A673 (cell line): ENCODE results near the gene ACOT13. TPM values are rescaled to one million over a fixed set of nuclear protein-coding genes. Genes with fewer than 3 reads are reported as not detected.

Experiments
- BruUV-seq: library from RNA; stranded (reverse); fragments of 400-500 nt; replicated peaks from 2 replicates; lab custom pipeline; 2021; lab: Mats Ljungman, UMichigan
- CTCF ChIA-PET: fragments of 300-600 bp; sonication (Branson Sonifier 250); formaldehyde crosslinking; loops from one replicate; lab custom pipeline; 2022; ENCODE audit warnings: antibody characterized with exemption; lab: Charles Lee
- POLR2A ChIA-PET: fragments of 300-600 bp; sonication (Branson Sonifier 250); formaldehyde crosslinking; loops from one replicate; lab custom pipeline; 2022; ENCODE audit warnings: antibody characterized with exemption; ENCODE audit not compliant: low non-redundant PET; lab: Charles Lee
- DNase-seq: peaks from one replicate; pipeline ENCODE4 v3.0.0-alpha.2; 2015; ENCODE audit warnings: low spot score
- H3K27ac ChIP-seq: fragments of 200-600 bp; sonication (generic); 2 replicates; pipeline ENCODE4 v1.5.1; 2016; ENCODE audit warnings: mixed run types, low read depth, mild to moderate bottlenecking, mixed read lengths, antibody characterized with exemption, low read length; ENCODE audit not compliant: poor library complexity, severe bottlenecking
- H3K27me3 ChIP-seq: fragments of 200-600 bp; sonication (generic); replicated peaks from 2 replicates; pipeline ENCODE4 v1.6.1; 2017; ENCODE audit warnings: mixed run types, low read depth, mild to moderate bottlenecking, mixed read lengths, antibody characterized with exemption, low read length; ENCODE audit not compliant: insufficient read depth, poor library complexity
- H3K36me3 ChIP-seq: fragments of 200-600 bp; sonication (generic); 2 replicates; pipeline ENCODE4 v1.6.1; 2016; ENCODE audit warnings: mixed run types, mild to moderate bottlenecking, mixed read lengths, antibody characterized with exemption, low read length; ENCODE audit not compliant: insufficient read depth, poor library complexity, severe bottlenecking
- H3K4me1 ChIP-seq: fragments of 200-600 bp; sonication (generic); 2 replicates; pipeline ENCODE4 v1.6.1; 2017; ENCODE audit warnings: mixed run types, mild to moderate bottlenecking, mixed read lengths, antibody characterized with exemption, low read length; ENCODE audit not compliant: insufficient read depth, poor library complexity, severe bottlenecking
- H3K4me3 ChIP-seq: fragments of 200-600 bp; sonication (generic); 2 replicates; pipeline ENCODE4 v1.5.1; 2016; ENCODE audit warnings: low read depth, mixed run types, mild to moderate bottlenecking, mixed read lengths, low read length; ENCODE audit not compliant: poor library complexity, severe bottlenecking
- H3K9me3 ChIP-seq: fragments of 200-600 bp; sonication (generic); 2 replicates; pipeline ENCODE4 v1.6.1; 2016; ENCODE audit warnings: mixed run types, low read depth, mild to moderate bottlenecking, mixed read lengths, antibody characterized with exemption, low read length; ENCODE audit not compliant: poor library complexity, severe bottlenecking
- CTCF ChIP-seq: fragments of 300-800, 200-600 bp; sonication (generic); conservative IDR thresholded peaks from 2 replicates; pipeline ENCODE4 v1.5.1; 2017; ENCODE audit warnings: low read depth, mild to moderate bottlenecking, antibody characterized with exemption, low read length, moderate library complexity, mixed read lengths
- EZH2 ChIP-seq: fragments of 200-600 bp; sonication (generic); IDR thresholded peaks from 2 replicates; pipeline ENCODE4 v1.6.1; 2017; ENCODE audit warnings: borderline replicate concordance, low read depth, mild to moderate bottlenecking, mixed read lengths, antibody characterized with exemption, low read length; ENCODE audit not compliant: poor library complexity, severe bottlenecking
- intact Hi-C: fragments of 100-400 bp; cut with micrococcal nuclease; formaldehyde crosslinking; loops from one replicate; pipeline ENCODE4 v1.10.0; 2022; ENCODE audit not compliant: unreplicated experiment
- total RNA-seq: library from RNA; stranded (reverse); gene quantifications from 2 replicates; pipeline ENCODE4 v1.2.3, GENCODE V29; 2021

The ACOT13 gene
- total RNA-seq, 1 experiment from 2014 or later: 31.2 TPM

DNA sequence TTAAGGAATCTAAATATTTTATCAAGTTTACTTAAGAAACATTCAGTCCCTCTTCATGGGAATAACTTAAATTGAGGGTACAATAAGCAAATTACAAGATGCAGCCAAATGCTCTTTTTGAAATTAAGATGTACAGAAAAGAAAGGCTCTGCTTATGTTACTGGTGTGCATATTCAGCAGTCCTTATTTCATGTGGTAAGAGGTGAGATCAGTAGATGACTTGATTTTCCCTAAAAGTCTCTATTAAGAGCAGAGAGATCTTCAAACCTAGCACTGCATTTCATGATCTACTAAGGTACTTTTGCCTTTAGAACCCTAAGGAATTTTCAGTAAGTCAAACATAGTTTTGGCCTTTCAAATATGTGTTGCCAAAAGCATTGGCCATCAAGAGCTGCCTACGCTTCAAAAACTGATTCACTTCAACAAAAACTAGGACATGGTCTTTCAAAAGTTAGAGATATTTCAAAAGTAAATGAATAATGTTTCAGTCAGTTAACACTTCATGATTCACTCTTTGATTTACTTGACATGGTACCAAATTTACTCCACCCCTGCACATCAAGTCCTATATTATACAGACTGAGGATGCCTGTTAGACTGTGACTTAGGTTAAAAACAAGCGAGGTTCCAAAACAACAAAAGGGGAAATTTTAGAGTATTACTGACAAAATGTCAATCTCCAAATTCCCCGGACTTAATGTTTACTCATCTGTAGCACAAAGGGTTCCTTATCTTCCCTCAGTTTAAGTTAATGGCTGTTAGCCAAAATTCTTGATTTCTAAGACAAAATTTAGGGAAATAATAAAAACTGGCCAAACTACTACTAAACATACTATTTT is 32.9 kb downstream of the ACOT13 start:
- Histone ChIP-seq H3K27me3 (no peaks in the 10 kb centered on the region), H3K4me1 (no peaks in the 10 kb centered on the region), H3K9me3 (no peaks in the 10 kb centered on the region), H3K4me3 (no peak overlapping the region), H3K27ac (no peak overlapping the region), H3K36me3 (peaks cover 23% of the 10 kb centered on the region)
- ChIA-PET POLR2A (no interaction called here), CTCF (no interaction called here)
- BruUV-seq: no TSS peak
- TF ChIP-seq CTCF: no peak
- no peak for TF ChIP-seq EZH2
- intact Hi-C loops: loop anchor here (5.0 to 10.0 kb wide), 2 partner anchors 267 to 635 kb away; no protein-coding TSS in a partner anchor
- DNase-seq: no peak

GRCh38 chr6:24702720-24703282 is 35.9 kb downstream of the ACOT13 start:
- TF ChIP-seq EZH2: no peak
- TF ChIP-seq CTCF: no peak
- no peaks in the 10 kb centered on the region for H3K4me1 ChIP-seq
- ChIA-PET CTCF (no interaction called here), POLR2A (no interaction called here)
- peaks cover 54% of the 10 kb centered on the region for H3K36me3 ChIP-seq
- no peaks in the 10 kb centered on the region for H3K9me3 ChIP-seq
- H3K4me3 ChIP-seq: no peak overlapping the region
- intact Hi-C loops: no loop called here
- DNase-seq: no peak
- H3K27ac ChIP-seq: no peak overlapping the region
- no TSS peak for BruUV-seq
- H3K27me3 ChIP-seq: no peaks in the 10 kb centered on the region

GRCh38 chr6:24704468-24704867 is 37.6 kb downstream of the ACOT13 start:
- no peaks in the 10 kb centered on the region for H3K27me3 ChIP-seq
- CTCF ChIA-PET: interaction anchor here (0.7 kb wide), 1 partner anchor 17 kb away, joined by 3 read pairs; no protein-coding TSS in a partner anchor
- TF ChIP-seq CTCF (no peak), EZH2 (no peak)
- H3K4me1 ChIP-seq: no peaks in the 10 kb centered on the region
- H3K27ac ChIP-seq: no peak overlapping the region
- POLR2A ChIA-PET: interaction anchor here (0.7 kb wide), 1 partner anchor 31 kb away, joined by 5 read pairs; no protein-coding TSS in a partner anchor
- H3K36me3 ChIP-seq: peaks cover 71% of the 10 kb centered on the region
- H3K4me3 ChIP-seq: no peak overlapping the region
- DNase-seq: no peak
- intact Hi-C loops: no loop called here
- no peaks in the 10 kb centered on the region for H3K9me3 ChIP-seq
- BruUV-seq: no TSS peak
